Measurements from ENCODE around the gene ZBTB20. TPM values are rescaled to one million over a fixed set of nuclear protein-coding genes. Genes with fewer than 3 reads are reported as not detected.

ZBTB20 gene
- total RNA-seq, 1 experiment from 2014 or later: 26.5 TPM

- Histone ChIP-seq H3K4me2 (no peak overlapping the region), H3K36me3 (ENCODE audit: low read depth) (no peaks in the 10 kb centered on the region), H3K27ac (no peak overlapping the region), H3F3A (ENCODE audit: insufficient read depth, low read depth) (no peaks in the 10 kb centered on the region), H4K20me1 (ENCODE audit: insufficient read depth) (no peaks in the 10 kb centered on the region), H3K4me1 (replicated peaks; ENCODE audit: insufficient read depth) (no peaks in the 10 kb centered on the region), H2AFZ (no peak overlapping the region), H3K9me3 (ENCODE audit: insufficient read depth, low read depth) (no peaks in the 10 kb centered on the region), H3K27me3 (ENCODE audit: insufficient read depth, low read depth) (no peaks in the 10 kb centered on the region), H3K79me2 (ENCODE audit: low read depth) (no peaks in the 10 kb centered on the region), H3K9me2 (ENCODE audit: insufficient read depth) (0 out of 2 replicates have a peak, but pooled peaks cover 4% of the 10 kb centered on the region), H3K4me3 (no peak overlapping the region)
- no TSS peak for BruUV-seq (replicated peaks)
- no peak for TF ChIP-seq CTCF (conservative IDR thresholded peaks at IDR 0.05)
- TF ChIP-seq EZH2 (IDR thresholded peaks at IDR 0.05; ENCODE audit: low read depth): no peak
- DNase-seq: no peak
- intact Hi-C loops (cut with micrococcal nuclease; ENCODE audit: unreplicated experiment): no loop called here
- ChIA-PET POLR2A (ENCODE audit: unreplicated experiment) (no interaction called here), CTCF (no interaction called here)
Observed at GRCh38 chr3:114727373-114727772, 419.7 kb downstream of the ZBTB20 start.

GRCh38 chr3:114725966-114726365 lies 421.1 kb downstream of the ZBTB20 start:
- BruUV-seq (replicated peaks): no TSS peak
- POLR2A ChIA-PET (ENCODE audit: unreplicated experiment): no interaction called here

GRCh38 chr3:114722530-114722929 lies 424.6 kb downstream of the ZBTB20 start:
- no peak for DNase-seq
- no peaks in the 10 kb centered on the region for H4K20me1 ChIP-seq (ENCODE audit: insufficient read depth)
- no peaks in the 10 kb centered on the region for H3K36me3 ChIP-seq (ENCODE audit: low read depth)
- BruUV-seq (replicated peaks): no TSS peak
- intact Hi-C loops (cut with micrococcal nuclease; ENCODE audit: unreplicated experiment): no loop called here
- TF ChIP-seq EZH2 (IDR thresholded peaks at IDR 0.05; ENCODE audit: low read depth) (no peak), CTCF (conservative IDR thresholded peaks at IDR 0.05) (no peak)
- POLR2A ChIA-PET (ENCODE audit: unreplicated experiment): interaction anchor here (0.6 kb wide), 1 partner anchor 73 kb away, joined by 3 read pairs; no protein-coding TSS in a partner anchor
- H3K4me1 ChIP-seq (replicated peaks; ENCODE audit: insufficient read depth): no peaks in the 10 kb centered on the region
- no peaks in the 10 kb centered on the region for H3K27me3 ChIP-seq (ENCODE audit: insufficient read depth, low read depth)
- no peak overlapping the region for H3K27ac ChIP-seq
- H3K9me3 ChIP-seq (ENCODE audit: insufficient read depth, low read depth): no peaks in the 10 kb centered on the region
- no peak overlapping the region for H3K4me3 ChIP-seq
- H3F3A ChIP-seq (ENCODE audit: insufficient read depth, low read depth): no peaks in the 10 kb centered on the region
- H3K9me2 ChIP-seq (ENCODE audit: insufficient read depth): 0 out of 2 replicates have a peak, but pooled peaks cover 4% of the 10 kb centered on the region
- CTCF ChIA-PET: no interaction called here
- H3K79me2 ChIP-seq (ENCODE audit: low read depth): no peaks in the 10 kb centered on the region
- no peak overlapping the region for H3K4me2 ChIP-seq
- H2AFZ ChIP-seq: no peak overlapping the region

More at GRCh38 chr3:114725966-114726365, 421.1 kb downstream of the ZBTB20 start:
- Histone ChIP-seq H3K4me1 (replicated peaks; ENCODE audit: insufficient read depth) (no peaks in the 10 kb centered on the region), H3K4me2 (no peak overlapping the region), H2AFZ (no peak overlapping the region), H4K20me1 (ENCODE audit: insufficient read depth) (no peaks in the 10 kb centered on the region), H3K4me3 (no peak overlapping the region), H3K36me3 (ENCODE audit: low read depth) (no peaks in the 10 kb centered on the region), H3K9me2 (ENCODE audit: insufficient read depth) (0 out of 2 replicates have a peak, but pooled peaks cover 4% of the 10 kb centered on the region), H3K79me2 (ENCODE audit: low read depth) (no peaks in the 10 kb centered on the region), H3K9me3 (ENCODE audit: insufficient read depth, low read depth) (no peaks in the 10 kb centered on the region), H3K27me3 (ENCODE audit: insufficient read depth, low read depth) (no peaks in the 10 kb centered on the region), H3K27ac (no peak overlapping the region), H3F3A (ENCODE audit: insufficient read depth, low read depth) (no peaks in the 10 kb centered on the region)
- no peak for TF ChIP-seq CTCF (conservative IDR thresholded peaks at IDR 0.05)
- no peak for TF ChIP-seq EZH2 (IDR thresholded peaks at IDR 0.05; ENCODE audit: low read depth)
- intact Hi-C loops (cut with micrococcal nuclease; ENCODE audit: unreplicated experiment): no loop called here
- DNase-seq: no peak
- CTCF ChIA-PET: no interaction called here

Measured in PC-9 (cell line).